Esophagus squamous epithelium (tissue), 5 donors: ENCODE data around the gene UBC. TPM values are rescaled to one million over a fixed set of nuclear protein-coding genes. Genes with fewer than 3 reads are reported as not detected.
A peak's percentile ranks its signal among the peaks of the same experiment; 100 is the strongest.

ENCODE experiments used
- DNase-seq: peaks from one replicate; lab custom pipeline; 2025; lab: John Stamatoyannopoulos, UW
- H3K27ac ChIP-seq, 4 donors: fragments of 200-600 bp; sonication (generic); one replicate each; pipeline ENCODE4 v1.5.1; 2016 to 2019; ENCODE audit warnings: mild to moderate bottlenecking in 1 of 4
- H3K27me3 ChIP-seq, 4 donors: fragments of 200-600 bp; sonication (generic); 1 replicate in 3 of 4; 2 replicates in 1 of 4; pipeline versions ENCODE4 v1.5.1 to v1.6.0; 2017 to 2021; ENCODE audit warnings: antibody characterized with exemption in 1 of 4
- H3K36me3 ChIP-seq, 3 donors: fragments of 200-600 bp; sonication (generic); one replicate each; pipeline ENCODE4 v1.5.1; 2016 to 2019
- H3K4me1 ChIP-seq, 3 donors: fragments of 200-600 bp; sonication (generic); one replicate each; pipeline ENCODE4 v1.5.1; 2017 to 2019
- H3K4me3 ChIP-seq, 4 donors: fragments of 200-600 bp; sonication (generic); 1 replicate in 3 of 4; 2 replicates in 1 of 4; pipeline ENCODE4 v1.5.1; 2016 to 2019; ENCODE audit warnings: mild to moderate bottlenecking in 2 of 4, moderate library complexity in 1 of 4
- H3K9me3 ChIP-seq, 3 donors: fragments of 200-600 bp; sonication (generic); one replicate each; pipeline ENCODE4 v1.5.1; 2016 to 2019
- CTCF ChIP-seq, 6 experiments: fragments of 450-650 bp in 4 of 6; fragments of 200-600 bp in 2 of 6; sonication (generic) in 2 of 6; IDR thresholded peaks; one replicate each; pipeline ENCODE4 v1.5.1; 2016 to 2019; ENCODE audit warnings: antibody characterized with exemption in 6 of 6, mild to moderate bottlenecking in 4 of 6, moderate library complexity in 4 of 6
- POLR2A ChIP-seq, 4 donors: fragments of 450-650 bp; IDR thresholded peaks; one replicate each; pipeline ENCODE4 v1.6.1; 2017; ENCODE audit warnings: antibody characterized with exemption in 4 of 4, mild to moderate bottlenecking in 4 of 4, moderate library complexity in 3 of 4
- WGBS, 2 donors: methylation state at CpG; one replicate each; pipeline ENCODE4 v1.1.5; 2018; 5-methylcytosine and 5-hydroxymethylcytosine counted together
- intact Hi-C: fragments of 100-400 bp; cut with DNase I; formaldehyde crosslinking; loops from one replicate; pipeline ENCODE4 v1.15.0; 2022
- total RNA-seq, 4 donors: library from RNA; depleted of rRNA; stranded (reverse); fragments of >200 nt; gene quantifications; one replicate each; pipeline ENCODE4 v1.1.0, GENCODE V29; 2016
- donor health status: DM: yes; HTN: yes; CAD: no.

Gene UBC
- total RNA-seq, 4 donors from 2014 or later = 1,012 to 1,417 (median 1,215) TPM

GRCh38 chr12:124930586-124930985, 16.1 kb upstream of the UBC start:
- intact Hi-C loops = no loop called here
- H3K4me3 ChIP-seq = no peak overlapping the region
- no peak overlapping the region for H3K27ac ChIP-seq
- no peaks in the 10 kb centered on the region for H3K27me3 ChIP-seq
- H3K4me1 ChIP-seq = peaks cover 4 to 15% (median 10%) of the 10 kb centered on the region in 3 donors
- no peaks in the 10 kb centered on the region for H3K9me3 ChIP-seq
- H3K36me3 ChIP-seq = no peaks in the 10 kb centered on the region
- DNase-seq = no peak
- TF ChIP-seq POLR2A (IDR thresholded peaks at IDR 0.05) = no peak
- no peak for TF ChIP-seq CTCF (IDR thresholded peaks at IDR 0.05)

- Histone ChIP-seq H3K27me3 (no peaks in the 10 kb centered on the region), H3K4me1 (peaks cover 4 to 15% (median 10%) of the 10 kb centered on the region in 3 donors), H3K4me3 (no peak overlapping the region), H3K27ac (peak overlapping the region in 3 of 4 donors; percentile 31 to 97 (median 94)), H3K9me3 (no peaks in the 10 kb centered on the region), H3K36me3 (no peaks in the 10 kb centered on the region)
- intact Hi-C loops = no loop called here
- TF ChIP-seq CTCF (IDR thresholded peaks at IDR 0.05) (no peak), POLR2A (IDR thresholded peaks at IDR 0.05) (no peak)
- no peak for DNase-seq
- WGBS, 2 donors = 90 to 96% methylated on average over 8 to 9 of the region's 9 CpGs
These were observed 15.4 kb upstream of the UBC start for GRCh38 chr12:124929649-124930419.

- no peak for DNase-seq
- H3K4me3 ChIP-seq = no peak overlapping the region
- H3K4me1 ChIP-seq = peaks cover 4 to 20% (median 11%) of the 10 kb centered on the region in 3 donors
- H3K36me3 ChIP-seq = no peaks in the 10 kb centered on the region
- 82 to 85% methylated on average over 11 of the region's 11 CpGs for WGBS, 2 donors
- H3K27me3 ChIP-seq = no peaks in the 10 kb centered on the region
- TF ChIP-seq POLR2A (IDR thresholded peaks at IDR 0.05) (no peak), CTCF (IDR thresholded peaks at IDR 0.05) (no peak)
- no peaks in the 10 kb centered on the region for H3K9me3 ChIP-seq
- intact Hi-C loops = no loop called here
- H3K27ac ChIP-seq = peak overlapping the region; percentile 31 to 97 (median 92)
These were observed 14.6 kb upstream of the UBC start for GRCh38 chr12:124928912-124929530.

- DNase-seq = no peak
- peak overlapping the region; percentile 40 to 72 (median 60) for H3K4me3 ChIP-seq
- TF ChIP-seq POLR2A (IDR thresholded peaks at IDR 0.05) (peak in 2 of 4 donors; percentile 0 to 6), CTCF (IDR thresholded peaks at IDR 0.05) (no peak)
- WGBS, 2 donors = 14 to 24% methylated on average over 11 to 14 of the region's 36 CpGs
- peaks cover 4 to 26% (median 14%) of the 10 kb centered on the region in 3 donors for H3K4me1 ChIP-seq
- H3K27me3 ChIP-seq = no peaks in the 10 kb centered on the region
- no peaks in the 10 kb centered on the region for H3K9me3 ChIP-seq
- intact Hi-C loops = no loop called here
- H3K36me3 ChIP-seq = no peaks in the 10 kb centered on the region
- H3K27ac ChIP-seq = peak overlapping the region; percentile 91 to 97 (median 94)
These were observed 13.9 kb upstream of the UBC start for GRCh38 chr12:124928095-124928911.
